ENCODE data around the gene RAB40C.
A peak's percentile ranks its signal among the peaks of the same experiment; 100 is the strongest.

DNA sequence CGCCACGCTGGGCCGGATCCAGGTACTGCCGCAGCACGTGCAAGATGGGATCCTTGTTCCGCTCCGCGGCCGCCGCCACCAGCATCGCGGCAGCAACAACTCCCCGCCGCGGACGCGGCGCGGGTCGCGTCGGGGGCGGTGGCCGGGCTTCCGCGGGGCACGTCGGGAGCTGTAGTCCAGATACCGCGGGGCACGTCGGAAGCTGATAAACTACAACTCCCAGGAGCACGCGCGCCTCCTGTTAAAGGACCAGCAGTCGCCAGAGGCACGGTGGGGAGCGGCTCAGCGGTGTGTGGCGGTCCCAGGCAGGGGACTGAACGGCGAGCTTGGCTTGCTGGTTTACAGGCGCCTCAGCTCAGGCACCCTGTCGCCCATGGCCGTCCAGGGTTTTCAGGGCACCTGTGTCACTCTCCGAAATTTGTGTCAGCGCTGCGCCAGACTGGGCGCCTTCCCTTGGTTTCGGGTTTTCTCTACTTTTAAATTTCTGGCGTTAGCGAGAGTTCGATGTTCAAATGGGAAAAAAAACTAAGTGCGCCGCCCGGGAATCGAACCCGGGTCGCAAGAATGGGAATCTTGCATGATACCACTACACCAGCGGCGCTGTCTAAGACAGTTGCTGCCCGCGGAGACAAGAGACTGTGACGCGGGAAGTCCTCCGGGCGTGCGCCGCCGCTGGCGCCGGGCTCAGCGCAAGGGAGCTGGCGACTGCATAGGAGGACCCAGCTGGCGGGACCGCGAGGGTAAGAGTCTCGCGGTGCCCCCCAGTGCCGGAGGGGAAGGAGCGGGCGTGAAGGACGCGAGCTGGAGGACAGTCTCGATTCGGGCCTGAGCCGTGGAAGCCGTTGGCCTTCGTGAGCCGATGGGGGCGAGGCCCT, 46.6 kb downstream of the RAB40C start, which contains the start of gene METTL26:
- peak; percentile 86; the same call in 1 of the 2 replicates for TF ChIP-seq POLR2AphosphoS5 (IDR thresholded peaks at IDR 0.05; ENCODE audit: borderline replicate concordance, low read depth, low read length)
- no peak for TF ChIP-seq EZH2 (IDR thresholded peaks at IDR 0.05)
- TF ChIP-seq FOXP2 (optimal IDR thresholded peaks at IDR 0.05; ENCODE audit: control extremely low read depth, extremely low read length, insufficient read depth) = no peak
